K562 (cell line): ENCODE results near the gene FMNL2. TPM values are rescaled to one million over a fixed set of nuclear protein-coding genes. Genes with fewer than 3 reads are reported as not detected.

Experiments
- ATAC-seq: fragments of 200-7000 bp; cut with Tn5 transposase; 3 replicates; pipeline ENCODE4 v1.9.1; 2020; ENCODE audit warnings: moderate library complexity
- BruUV-seq: library from RNA; stranded (reverse); fragments of 400-500 nt; replicated peaks from 2 replicates; lab custom pipeline; 2021; lab: Mats Ljungman, UMichigan
- CTCF ChIA-PET: fragments of 300-600 bp; formaldehyde crosslinking; extraction: SDS; loops from one replicate; lab custom pipeline; 2021; ENCODE audit warnings: low intra/inter-chr PET ratio; lab: Yijun Ruan, JAX
- POLR2A ChIA-PET: fragments of 300-600, 350-650 bp; sonication (Branson Sonifier 250); formaldehyde crosslinking; extraction: SDS; loops from one replicate; lab custom pipeline; 2021; ENCODE audit warnings: antibody characterized with exemption, inconsistent platforms; lab: Yijun Ruan, JAX
- DNase-seq, 4 experiments: peaks; one replicate each; pipeline versions ENCODE4 v3.0.0 to v3.0.0-alpha.2; 2011 to 2018; ENCODE audit warnings: low spot score in 3 of 4, mixed read lengths in 3 of 4; ENCODE audit errors: extremely low read depth in 1 of 4
- FAIRE-seq: peaks from 2 replicates; lab custom pipeline; 2011; peaks lifted over from hg19 to GRCh38; lab: Jason Lieb, UNC
- H2AFZ ChIP-seq: 2 replicates; pipeline ENCODE4 v1.6.0; 2011; ENCODE audit warnings: low read depth, low read length, control low read depth, inconsistent platforms
- H3K27ac ChIP-seq: fragments of 200-600 bp; 3 replicates; pipeline ENCODE4 v1.8.0; 2011; ENCODE audit warnings: low read depth, mild to moderate bottlenecking, control low read depth, inconsistent platforms, low read length, moderate library complexity, mixed read lengths; ENCODE audit errors: extremely low read depth
- H3K27me3 ChIP-seq, 2 experiments: fragments of 300-600 bp in 1 of 2; 2 replicates in 1 of 2; 3 replicates in 1 of 2; pipeline versions ENCODE4 v1.6.0 to v1.8.0; 2011; ENCODE audit warnings: inconsistent platforms in 2 of 2, low read length in 2 of 2, mild to moderate bottlenecking in 1 of 2, mixed read lengths in 1 of 2, moderate library complexity in 1 of 2; ENCODE audit not compliant: control insufficient read depth in 2 of 2, insufficient read depth in 2 of 2
- H3K36me3 ChIP-seq: fragments of 300-600 bp; 3 replicates; pipeline ENCODE4 v1.8.0; 2011; ENCODE audit warnings: mild to moderate bottlenecking, low read length, inconsistent platforms; ENCODE audit not compliant: control insufficient read depth, insufficient read depth
- H3K4me1 ChIP-seq, 2 experiments: fragments of 200-600 bp in 1 of 2; replicated peaks in 1 of 2; 2 replicates in 1 of 2; 3 replicates in 1 of 2; pipeline versions ENCODE4 v1.5.1 to v1.8.0; 2011; ENCODE audit warnings: inconsistent platforms in 2 of 2, low read length in 2 of 2, mild to moderate bottlenecking in 1 of 2, mixed read lengths in 1 of 2, moderate library complexity in 1 of 2; ENCODE audit not compliant: control insufficient read depth in 2 of 2, insufficient read depth in 2 of 2
- H3K4me2 ChIP-seq: 2 replicates; pipeline ENCODE4 v1.6.1; 2011; ENCODE audit warnings: low read length, control low read depth, inconsistent platforms, mixed read lengths; ENCODE audit not compliant: insufficient read depth
- H3K4me3 ChIP-seq: fragments of 200-600 bp; sonication (generic), shearing (Covaris generic); 2 replicates; pipeline ENCODE4 v1.5.1; 2016; ENCODE audit warnings: control low read depth, inconsistent platforms
- H3K79me2 ChIP-seq: fragments of 200-600 bp; 3 replicates; pipeline ENCODE4 v1.8.0; 2011; ENCODE audit warnings: low read length, inconsistent platforms; ENCODE audit not compliant: control insufficient read depth, insufficient read depth
- H3K9ac ChIP-seq, 2 experiments: 2 replicates each; pipeline versions ENCODE4 v1.6.0 to v1.6.1; 2011; ENCODE audit warnings: low read depth in 2 of 2, low read length in 2 of 2, control low read depth in 1 of 2, inconsistent platforms in 1 of 2, mild to moderate bottlenecking in 1 of 2, mixed read lengths in 1 of 2; ENCODE audit not compliant: insufficient read depth in 1 of 2
- H3K9me1 ChIP-seq: one replicate; pipeline ENCODE4 v1.6.0; 2011; ENCODE audit warnings: inconsistent platforms, mild to moderate bottlenecking, low read length, moderate library complexity; ENCODE audit not compliant: control insufficient read depth, insufficient read depth
- H3K9me3 ChIP-seq: replicated peaks from 2 replicates; pipeline ENCODE4 v1.5.1; 2011; ENCODE audit warnings: low read depth, low read length, inconsistent platforms; ENCODE audit not compliant: control insufficient read depth, insufficient read depth
- H4K20me1 ChIP-seq: replicated peaks from 2 replicates; pipeline ENCODE4 v1.6.1; 2011; ENCODE audit warnings: low read length, inconsistent platforms, mixed read lengths; ENCODE audit not compliant: control insufficient read depth, insufficient read depth
- CBFA2T3 ChIP-seq: fragments of 450-650 bp; IDR thresholded peaks from 2 replicates; pipeline ENCODE4 v1.6.1; 2017
- CTBP1 ChIP-seq: fragments of 450-650 bp; IDR thresholded peaks from 2 replicates; pipeline ENCODE4 v1.6.1; 2016; ENCODE audit warnings: borderline replicate concordance
- ILK ChIP-seq: fragments of 450-650 bp; IDR thresholded peaks from 2 replicates; pipeline ENCODE4 v1.6.1; 2016; ENCODE audit warnings: missing genetic modification characterization, low read depth, mild to moderate bottlenecking, missing compliant biosample characterization, moderate library complexity, borderline replicate concordance
- KDM4B ChIP-seq, 2 experiments: fragments of 450-650 bp in 1 of 2; sonication (generic) in 1 of 2; IDR thresholded peaks; 2 replicates each; pipeline ENCODE4 v1.6.1; 2016 to 2017; ENCODE audit warnings: borderline replicate concordance in 2 of 2, antibody characterized with exemption in 1 of 2, low read depth in 1 of 2, mild to moderate bottlenecking in 1 of 2
- LEF1 ChIP-seq: fragments of 450-650 bp; IDR thresholded peaks from 2 replicates; pipeline ENCODE4 v1.6.1; 2016; ENCODE audit warnings: mild to moderate bottlenecking
- MAFG ChIP-seq: fragments of 450-650 bp; conservative IDR thresholded peaks from 2 replicates; pipeline ENCODE4 v1.6.1; 2016; ENCODE audit warnings: missing genetic modification characterization, missing compliant biosample characterization
- MYNN ChIP-seq, 2 experiments: sonication (generic); formaldehyde crosslinking in 1 of 2; IDR thresholded peaks; 2 replicates each; pipeline versions ENCODE4 v1.5.0 to v1.6.1; 2016 to 2020; ENCODE audit warnings: antibody characterized with exemption in 1 of 2, missing genetic modification reagents in 1 of 2
- RHOXF2B ChIP-seq: fragments of 250-450 bp; sonication (Bioruptor Pico); conservative IDR thresholded peaks from 2 replicates; pipeline ENCODE4 v1.5.1; 2021
- SIN3B ChIP-seq: fragments of 450-650 bp; IDR thresholded peaks from 2 replicates; pipeline ENCODE4 v1.6.1; 2017; ENCODE audit warnings: low read depth, mild to moderate bottlenecking, moderate library complexity
- TAF7 ChIP-seq: fragments of 450-650 bp; IDR thresholded peaks from 2 replicates; pipeline ENCODE4 v1.6.1; 2016; ENCODE audit warnings: missing genetic modification characterization, missing compliant biosample characterization
- ZNF143 ChIP-seq: sonication (generic); formaldehyde crosslinking; IDR thresholded peaks from 2 replicates; pipeline ENCODE4 v1.9.0; 2022; ENCODE audit warnings: mild to moderate bottlenecking, missing genetic modification reagents
- ZNF174 ChIP-seq: fragments of 250-450 bp; sonication (Bioruptor Pico); IDR thresholded peaks from 2 replicates; pipeline ENCODE4 v1.4.0; 2020; ENCODE audit warnings: mild to moderate bottlenecking
- WGBS: fragments of 100-300 bp; shearing (Covaris generic); methylation state at CpG from one replicate; pipeline ENCODE4 v1.1.6; 2016; ENCODE audit warnings: low coverage, mixed read lengths; ENCODE audit not compliant: insufficient coverage; ENCODE audit errors: missing lambda C conversion rate; 5-methylcytosine and 5-hydroxymethylcytosine counted together
- in situ Hi-C: fragments of 300-500 bp; cut with MboI; formaldehyde crosslinking; loops from 4 replicates; pipeline ENCODE4 v1.15.0; 2018; ENCODE audit warnings: inconsistent platforms, mixed read lengths
- intact Hi-C: fragments of 100-400 bp; cut with micrococcal nuclease; formaldehyde crosslinking; loops from 2 replicates; pipeline ENCODE4 v1.14.2; 2022
- polyA plus RNA-seq, 8 experiments: library from polyadenylated mRNA; depleted of rRNA in 4 of 8; stranded (reverse) in 5 of 8; unstranded in 3 of 8; fragments of >200 nt; fragmentation: Nextera tagmentation in 2 of 8; fragmentation: Illumina TruSeq in 1 of 8; extraction: Ambion mirVana in 2 of 8; extraction: Trizol in 1 of 8; gene quantifications; 2 replicates each; pipeline versions ENCODE4 v1.2.1 to v1.2.3, GENCODE V29; 2011 to 2014; ENCODE audit warnings: inconsistent platforms in 1 of 8, missing spikeins in 1 of 8
- total RNA-seq, 7 experiments: library from RNA; depleted of rRNA in 6 of 7; stranded (reverse); fragments of >200 nt in 6 of 7; fragmentation: Illumina TruSeq in 2 of 7; extraction: Trizol in 2 of 7; gene quantifications; 2 replicates each; pipeline versions ENCODE4 v1.2.1 to v1.2.3, GENCODE V29; 2011 to 2021; ENCODE audit warnings: low replicate concordance in 1 of 7
- TF ChIP-seq, protein P1 (sequence below): fragments of 250-450 bp; sonication (Bioruptor Pico); IDR thresholded peaks from 2 replicates; pipeline ENCODE4 v1.5.1; 2021; ENCODE audit warnings: mild to moderate bottlenecking
- TF ChIP-seq, protein P2 (sequence below): sonication (generic); formaldehyde crosslinking; IDR thresholded peaks from 2 replicates; pipeline ENCODE4 v1.8.0; 2022; ENCODE audit warnings: mild to moderate bottlenecking, missing genetic modification reagents
- TF ChIP-seq, protein P3 (sequence below): fragments of 250-450 bp; sonication (Bioruptor Pico); IDR thresholded peaks from 2 replicates; pipeline ENCODE4 v1.4.0; 2020; ENCODE audit warnings: mild to moderate bottlenecking, moderate library complexity
- TF ChIP-seq, protein P4 (sequence below): fragments of 450-650 bp; formaldehyde crosslinking; IDR thresholded peaks from 2 replicates; pipeline ENCODE4 v1.4.0; 2020; ENCODE audit warnings: mild to moderate bottlenecking, moderate library complexity
- TF ChIP-seq, protein P5 (sequence below): sonication (generic); formaldehyde crosslinking; IDR thresholded peaks from 2 replicates; pipeline ENCODE4 v1.8.0; 2022; ENCODE audit warnings: mild to moderate bottlenecking, low read depth, missing genetic modification reagents

FMNL2 gene
- total and polyA plus RNA-seq, 9 of the 15 experiments (the other 6 are each of a cell fraction or from before 2014, with no cell fraction given), result 0.15 to 0.49 (median 0.24) TPM; not detected in 1

DNA sequence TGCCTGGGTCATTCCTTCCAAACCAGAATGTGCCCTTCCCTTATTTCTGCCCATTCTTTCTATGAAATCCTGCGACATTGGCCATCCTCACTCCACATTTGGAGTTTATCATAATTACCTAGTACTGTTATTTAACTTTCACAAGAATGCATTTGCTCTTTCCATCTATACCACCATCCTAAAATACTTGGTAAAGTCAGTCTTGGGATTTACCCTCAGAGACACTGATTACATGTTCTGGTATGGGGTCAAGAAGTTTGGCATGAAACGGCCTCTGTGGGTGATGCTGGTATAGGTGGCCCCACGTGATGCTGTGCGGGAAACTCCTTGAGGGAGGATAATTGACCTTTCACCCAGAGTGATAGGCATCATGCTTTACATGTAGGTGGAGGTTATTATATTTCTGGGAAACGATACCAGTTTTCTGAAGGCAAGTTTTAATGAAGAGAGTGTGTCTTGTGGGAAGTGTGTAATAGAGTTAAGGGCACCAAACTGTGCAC is 123.5 kb downstream of the FMNL2 start:
- Histone ChIP-seq H3K27ac (no peak overlapping the region), H3K9ac (no peak overlapping the region), H4K20me1 (no peaks in the 10 kb centered on the region), H3K4me2 (no peak overlapping the region), H3K9me3 (no peaks in the 10 kb centered on the region), H3K27me3 (no peaks in the 10 kb centered on the region), H3K4me3 (no peak overlapping the region), H2AFZ (no peak overlapping the region), H3K4me1 (no peaks in the 10 kb centered on the region), H3K9me1 (no peaks in the 10 kb centered on the region), H3K79me2 (no peaks in the 10 kb centered on the region), H3K36me3 (no peaks in the 10 kb centered on the region)
- 0% methylated on average over 5 of the region's 5 CpGs for WGBS
- intact Hi-C loops (no loop called here), in situ Hi-C loops (no loop called here)
- no peak for FAIRE-seq
- BruUV-seq, result no TSS peak
- ChIA-PET CTCF (no interaction called here), POLR2A (no interaction called here)
- DNase-seq, result no peak
- no peak for ATAC-seq
- TF ChIP-seq, protein P1, sequence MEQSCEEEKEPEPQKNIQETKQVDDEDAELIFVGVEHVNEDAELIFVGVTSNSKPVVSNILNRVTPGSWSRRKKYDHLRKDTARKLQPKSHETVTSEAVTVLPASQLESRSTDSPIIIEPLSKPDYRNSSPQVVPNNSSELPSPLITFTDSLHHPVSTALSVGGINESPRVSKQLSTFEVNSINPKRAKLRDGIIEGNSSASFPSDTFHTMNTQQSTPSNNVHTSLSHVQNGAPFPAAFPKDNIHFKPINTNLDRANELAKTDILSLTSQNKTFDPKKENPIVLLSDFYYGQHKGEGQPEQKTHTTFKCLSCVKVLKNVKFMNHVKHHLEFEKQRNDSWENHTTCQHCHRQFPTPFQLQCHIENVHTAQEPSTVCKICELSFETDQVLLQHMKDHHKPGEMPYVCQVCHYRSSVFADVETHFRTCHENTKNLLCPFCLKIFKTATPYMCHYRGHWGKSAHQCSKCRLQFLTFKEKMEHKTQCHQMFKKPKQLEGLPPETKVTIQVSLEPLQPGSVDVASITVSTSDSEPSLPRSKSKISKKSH, result no peak
- TF ChIP-seq RHOXF2B (CRISPR knock-in tag), result no peak
- no peak for TF ChIP-seq CTBP1
- TF ChIP-seq, protein P2, sequence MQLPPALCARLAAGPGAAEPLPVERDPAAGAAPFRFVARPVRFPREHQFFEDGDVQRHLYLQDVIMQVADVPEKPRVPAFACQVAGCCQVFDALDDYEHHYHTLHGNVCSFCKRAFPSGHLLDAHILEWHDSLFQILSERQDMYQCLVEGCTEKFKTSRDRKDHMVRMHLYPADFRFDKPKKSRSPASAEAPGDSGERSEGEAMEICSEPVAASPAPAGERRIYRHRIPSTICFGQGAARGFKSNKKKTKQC (CRISPR knock-in tag), result no peak
- TF ChIP-seq, protein P3, sequence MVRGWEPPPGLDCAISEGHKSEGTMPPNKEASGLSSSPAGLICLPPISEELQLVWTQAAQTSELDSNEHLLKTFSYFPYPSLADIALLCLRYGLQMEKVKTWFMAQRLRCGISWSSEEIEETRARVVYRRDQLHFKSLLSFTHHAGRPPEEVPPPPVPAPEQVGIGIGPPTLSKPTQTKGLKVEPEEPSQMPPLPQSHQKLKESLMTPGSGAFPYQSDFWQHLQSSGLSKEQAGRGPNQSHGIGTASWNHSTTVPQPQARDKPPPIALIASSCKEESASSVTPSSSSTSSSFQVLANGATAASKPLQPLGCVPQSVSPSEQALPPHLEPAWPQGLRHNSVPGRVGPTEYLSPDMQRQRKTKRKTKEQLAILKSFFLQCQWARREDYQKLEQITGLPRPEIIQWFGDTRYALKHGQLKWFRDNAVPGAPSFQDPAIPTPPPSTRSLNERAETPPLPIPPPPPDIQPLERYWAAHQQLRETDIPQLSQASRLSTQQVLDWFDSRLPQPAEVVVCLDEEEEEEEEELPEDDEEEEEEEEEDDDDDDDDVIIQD, result no peak
- no peak for TF ChIP-seq ILK
- no peak for TF ChIP-seq MYNN (IDR thresholded peaks at IDR 0.05)
- TF ChIP-seq MYNN (CRISPR knock-in tag; IDR thresholded peaks at IDR 0.05), result no peak
- no peak for TF ChIP-seq ZNF143 (CRISPR knock-in tag)
- no peak for TF ChIP-seq ZNF174 (CRISPR knock-in tag)
- no peak for TF ChIP-seq SIN3B
- TF ChIP-seq TAF7 (tag), result no peak
- TF ChIP-seq MAFG (tag), result no peak
- TF ChIP-seq, protein P4, sequence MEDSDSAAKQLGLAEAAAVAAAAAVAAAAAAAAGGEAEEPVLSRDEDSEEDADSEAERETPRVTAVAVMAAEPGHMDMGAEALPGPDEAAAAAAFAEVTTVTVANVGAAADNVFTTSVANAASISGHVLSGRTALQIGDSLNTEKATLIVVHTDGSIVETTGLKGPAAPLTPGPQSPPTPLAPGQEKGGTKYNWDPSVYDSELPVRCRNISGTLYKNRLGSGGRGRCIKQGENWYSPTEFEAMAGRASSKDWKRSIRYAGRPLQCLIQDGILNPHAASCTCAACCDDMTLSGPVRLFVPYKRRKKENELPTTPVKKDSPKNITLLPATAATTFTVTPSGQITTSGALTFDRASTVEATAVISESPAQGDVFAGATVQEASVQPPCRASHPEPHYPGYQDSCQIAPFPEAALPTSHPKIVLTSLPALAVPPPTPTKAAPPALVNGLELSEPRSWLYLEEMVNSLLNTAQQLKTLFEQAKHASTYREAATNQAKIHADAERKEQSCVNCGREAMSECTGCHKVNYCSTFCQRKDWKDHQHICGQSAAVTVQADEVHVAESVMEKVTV (CRISPR knock-in tag), result no peak
- no peak for TF ChIP-seq LEF1
- TF ChIP-seq KDM4B (IDR thresholded peaks at IDR 0.05; ENCODE audit: borderline replicate concordance in 2 of 2, low read depth in 1 of 2), result no peak
- TF ChIP-seq CBFA2T3, result no peak
- TF ChIP-seq, protein P5, sequence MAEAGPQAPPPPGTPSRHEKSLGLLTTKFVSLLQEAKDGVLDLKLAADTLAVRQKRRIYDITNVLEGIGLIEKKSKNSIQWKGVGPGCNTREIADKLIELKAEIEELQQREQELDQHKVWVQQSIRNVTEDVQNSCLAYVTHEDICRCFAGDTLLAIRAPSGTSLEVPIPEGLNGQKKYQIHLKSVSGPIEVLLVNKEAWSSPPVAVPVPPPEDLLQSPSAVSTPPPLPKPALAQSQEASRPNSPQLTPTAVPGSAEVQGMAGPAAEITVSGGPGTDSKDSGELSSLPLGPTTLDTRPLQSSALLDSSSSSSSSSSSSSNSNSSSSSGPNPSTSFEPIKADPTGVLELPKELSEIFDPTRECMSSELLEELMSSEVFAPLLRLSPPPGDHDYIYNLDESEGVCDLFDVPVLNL (CRISPR knock-in tag), result no peak
